GM10266 (cell line): Measurements from ENCODE around the gene ATXN7L1.

Source experiments
- DNase-seq: peaks from one replicate; pipeline ENCODE4 v3.0.0; 2012; ENCODE audit errors: extremely low spot score
- TF ChIP-seq, protein P1 (sequence below): IDR thresholded peaks from 2 replicates; pipeline ENCODE4 v1.5.1; 2012; ENCODE audit warnings: mild to moderate bottlenecking, low read depth; ENCODE audit not compliant: control insufficient read depth, insufficient read depth; ENCODE audit errors: missing control alignments

ATXN7L1 gene

DNA sequence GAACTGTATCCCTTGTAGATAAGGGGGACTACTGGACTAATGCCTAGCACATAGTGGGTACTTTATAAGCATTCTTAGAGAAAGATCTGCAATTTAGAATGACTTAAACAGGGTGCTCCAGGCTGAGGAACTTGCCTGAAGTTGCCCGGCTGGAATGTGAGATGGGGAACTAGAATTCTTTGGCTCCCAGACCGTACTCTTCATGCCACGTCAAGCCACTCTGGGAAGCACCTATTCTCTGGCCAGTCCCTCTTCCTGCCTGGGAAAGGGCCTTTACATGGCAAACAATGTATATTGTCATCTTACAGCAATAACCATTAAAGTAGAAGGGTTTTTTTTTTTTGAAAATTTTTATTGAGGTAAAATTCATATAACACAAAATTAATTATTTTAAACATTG lies 34.5 kb downstream of the ATXN7L1 start:
- DNase-seq, result no peak
- TF ChIP-seq, protein P1, sequence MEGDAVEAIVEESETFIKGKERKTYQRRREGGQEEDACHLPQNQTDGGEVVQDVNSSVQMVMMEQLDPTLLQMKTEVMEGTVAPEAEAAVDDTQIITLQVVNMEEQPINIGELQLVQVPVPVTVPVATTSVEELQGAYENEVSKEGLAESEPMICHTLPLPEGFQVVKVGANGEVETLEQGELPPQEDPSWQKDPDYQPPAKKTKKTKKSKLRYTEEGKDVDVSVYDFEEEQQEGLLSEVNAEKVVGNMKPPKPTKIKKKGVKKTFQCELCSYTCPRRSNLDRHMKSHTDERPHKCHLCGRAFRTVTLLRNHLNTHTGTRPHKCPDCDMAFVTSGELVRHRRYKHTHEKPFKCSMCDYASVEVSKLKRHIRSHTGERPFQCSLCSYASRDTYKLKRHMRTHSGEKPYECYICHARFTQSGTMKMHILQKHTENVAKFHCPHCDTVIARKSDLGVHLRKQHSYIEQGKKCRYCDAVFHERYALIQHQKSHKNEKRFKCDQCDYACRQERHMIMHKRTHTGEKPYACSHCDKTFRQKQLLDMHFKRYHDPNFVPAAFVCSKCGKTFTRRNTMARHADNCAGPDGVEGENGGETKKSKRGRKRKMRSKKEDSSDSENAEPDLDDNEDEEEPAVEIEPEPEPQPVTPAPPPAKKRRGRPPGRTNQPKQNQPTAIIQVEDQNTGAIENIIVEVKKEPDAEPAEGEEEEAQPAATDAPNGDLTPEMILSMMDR, result no peak

DNA sequence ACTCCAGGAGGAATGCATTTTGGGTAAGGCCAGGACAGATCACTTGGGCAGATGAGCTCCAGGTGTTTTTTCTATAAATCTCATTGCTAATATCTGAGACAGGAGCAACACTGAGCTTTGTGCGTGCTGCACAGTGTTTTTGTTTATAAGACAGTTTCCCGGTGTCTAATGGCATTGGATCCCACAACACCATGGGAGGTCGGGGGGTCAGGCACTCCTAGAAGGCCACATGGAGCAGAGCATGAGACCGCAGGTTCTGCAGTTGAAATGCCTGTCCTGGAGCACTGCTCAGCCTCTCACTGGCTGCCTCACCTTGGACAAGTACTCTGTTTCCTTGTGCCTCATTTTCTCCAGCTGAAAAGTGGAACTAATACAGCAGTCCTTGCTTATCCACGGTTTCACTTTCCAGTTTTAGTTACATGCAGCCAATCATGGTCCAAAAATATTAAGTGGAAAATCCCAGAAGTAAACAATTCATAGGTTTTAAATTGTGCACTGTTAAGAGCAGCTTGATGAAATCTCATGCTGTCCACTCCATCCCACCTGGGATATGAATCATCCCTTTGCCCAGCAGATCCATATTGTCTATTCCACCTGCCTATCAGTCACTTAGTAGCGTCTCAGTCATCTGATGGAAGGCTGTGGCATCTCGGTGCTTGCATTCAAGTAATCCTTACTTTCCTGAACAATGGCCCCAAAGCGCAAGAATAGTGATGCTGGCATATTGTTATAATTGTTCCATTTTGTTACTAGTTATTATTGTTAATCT lies 35.2 kb downstream of the ATXN7L1 start:
- TF ChIP-seq, protein P1, result no peak
- no peak for DNase-seq

DNA sequence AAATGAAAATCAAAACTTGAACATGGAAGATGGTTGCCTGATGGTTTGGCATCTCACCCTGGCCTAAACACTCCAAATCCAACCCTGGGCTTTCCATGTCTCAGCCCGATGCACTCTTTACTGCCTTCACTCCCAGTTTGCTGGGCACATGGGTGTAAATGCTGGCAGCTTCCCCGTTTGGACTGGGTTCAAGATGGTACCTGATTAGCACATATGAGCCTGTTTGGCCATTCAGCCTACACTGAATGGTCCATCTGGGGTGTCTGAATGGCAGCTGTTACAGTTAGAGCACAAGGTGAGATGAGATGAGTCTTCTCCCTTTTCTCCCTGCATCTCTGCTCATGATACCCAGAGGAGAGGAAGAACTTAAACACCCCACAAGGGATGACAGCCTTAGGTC lies 37.1 kb downstream of the ATXN7L1 start:
- TF ChIP-seq, protein P1, result no peak
- no peak for DNase-seq

DNA sequence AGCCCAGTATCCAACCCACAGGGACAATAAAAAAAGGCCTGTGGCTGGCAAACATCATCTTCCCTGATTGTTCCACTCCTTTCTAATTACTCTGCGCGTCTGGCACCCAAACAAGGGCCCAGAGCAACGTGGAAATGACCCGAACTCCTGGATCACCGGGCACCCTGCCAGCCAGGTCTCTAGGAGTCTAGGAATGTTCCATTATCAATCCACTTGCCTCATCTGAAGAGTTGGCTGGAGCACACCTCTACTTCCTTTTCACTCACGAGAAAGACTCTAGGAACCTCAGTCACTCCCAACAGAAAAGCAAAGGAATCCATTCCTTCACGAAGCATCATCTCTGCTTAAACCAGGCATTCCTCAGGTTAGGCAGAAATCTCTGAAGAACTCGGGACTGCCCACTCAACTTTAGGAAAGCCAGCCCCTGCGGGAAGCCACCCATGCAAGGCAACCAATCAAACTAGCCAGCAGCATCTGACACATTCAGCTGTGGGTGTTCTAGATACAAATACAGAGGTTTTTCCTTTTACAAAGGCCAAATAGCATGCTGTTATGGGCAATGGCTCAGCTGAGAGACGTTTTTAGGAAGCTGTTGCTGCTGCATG lies 37.7 kb downstream of the ATXN7L1 start:
- no peak for DNase-seq
- TF ChIP-seq, protein P1, result no peak

DNA sequence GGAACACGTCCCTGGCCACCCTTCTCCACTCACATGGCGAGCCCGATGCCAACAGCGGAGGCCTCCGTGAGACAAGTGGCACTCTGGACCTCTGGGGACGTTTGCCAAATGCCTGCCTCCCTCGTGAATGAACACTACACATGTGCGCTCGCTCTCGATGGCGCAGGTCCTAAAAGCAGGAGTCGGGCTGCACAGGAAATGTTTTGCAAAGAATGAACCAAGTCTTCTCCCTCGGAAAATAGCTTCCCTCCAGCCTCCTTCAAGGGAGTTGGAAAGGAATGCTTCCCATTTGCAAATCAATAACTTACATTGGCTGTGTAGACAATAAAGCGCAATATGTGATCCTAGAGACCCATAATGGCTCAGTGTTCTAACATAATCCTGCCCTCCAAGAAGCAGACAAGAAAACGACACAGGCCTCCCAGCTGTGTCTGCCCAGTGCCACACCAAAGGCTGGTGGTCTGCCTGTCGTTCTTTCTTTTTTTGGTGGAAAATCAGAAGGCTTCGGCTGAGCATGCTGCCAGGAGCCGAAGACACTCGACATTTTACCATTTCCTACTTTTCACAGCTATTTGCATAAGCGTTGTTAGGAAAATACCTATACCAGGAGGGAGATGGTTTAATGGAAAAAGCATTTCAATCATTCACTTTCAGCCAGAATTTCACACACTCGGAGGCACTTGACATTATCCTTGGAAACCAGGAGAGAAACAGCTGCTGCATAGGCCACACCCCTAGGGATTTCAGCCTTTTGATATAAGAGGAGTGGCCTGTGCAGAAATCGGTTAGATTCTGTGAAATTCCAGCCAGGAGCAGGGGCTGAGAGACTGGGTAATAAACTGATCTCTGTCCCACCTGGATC lies 38.4 kb downstream of the ATXN7L1 start:
- TF ChIP-seq, protein P1, result no peak
- no peak for DNase-seq

DNA sequence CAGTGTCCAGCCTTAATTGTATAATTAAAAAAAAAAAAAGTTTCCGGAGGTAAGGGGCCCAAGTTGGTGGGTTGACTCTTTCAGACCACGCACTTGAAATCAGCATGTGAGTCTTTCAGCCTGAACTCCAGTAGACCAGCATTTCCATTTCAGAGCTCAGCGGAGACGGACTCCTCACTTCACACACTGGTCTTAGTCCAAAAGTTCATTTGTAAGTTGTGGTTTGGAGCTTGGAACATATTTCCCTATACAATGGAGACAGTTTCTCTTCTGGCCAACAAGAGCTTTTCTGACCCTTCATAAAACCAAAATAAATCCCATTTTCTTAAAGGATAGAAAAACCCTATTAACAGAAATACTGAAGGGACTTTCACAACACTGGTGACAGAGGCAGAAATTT lies 41.0 kb downstream of the ATXN7L1 start:
- DNase-seq, result no peak
- TF ChIP-seq, protein P1, result no peak
